ENCODE measurements around the gene SLC12A9.
A peak's percentile ranks its signal among the peaks of the same experiment; 100 is the strongest.

SLC12A9 gene

GRCh38 chr7:100864263-100864845 lies 11.8 kb downstream of the SLC12A9 start:
- DNase-seq (ENCODE audit: low read depth), result no peak

- no peak for DNase-seq (ENCODE audit: low read depth)
Observed at GRCh38 chr7:100865372-100865911, 12.9 kb downstream of the SLC12A9 start.

- no peak for DNase-seq (ENCODE audit: low read depth)
Observed at GRCh38 chr7:100865938-100866728, 13.6 kb downstream of the SLC12A9 start.

GRCh38 chr7:100866729-100867039 lies 14.2 kb downstream of the SLC12A9 start:
- no peak for DNase-seq (ENCODE audit: low read depth)

GRCh38 chr7:100867040-100867775 lies 14.7 kb downstream of the SLC12A9 start, which contains the start of gene TRIP6:
Gene TRIP6, plus strand, starts transcription at chr7:100867387. Its CDS starts 111 bp downstream, at chr7:100867498.
- DNase-seq (ENCODE audit: low read depth), result no peak

GRCh38 chr7:100867776-100868485 lies 15.4 kb downstream of the SLC12A9 start:
- DNase-seq (ENCODE audit: low read depth), result no peak

- no peak for DNase-seq (ENCODE audit: low read depth)
Observed at GRCh38 chr7:100873599-100874299, 21.2 kb downstream of the SLC12A9 start.

- no peak for DNase-seq (ENCODE audit: low read depth)
Observed at GRCh38 chr7:100874300-100874576, 21.7 kb downstream of the SLC12A9 start.

- peak; percentile 88 for DNase-seq (ENCODE audit: low read depth)
Observed at GRCh38 chr7:100874577-100875355, 22.3 kb downstream of the SLC12A9 start, which contains the start of gene SRRT. Gene SRRT, plus strand, starts transcription at chr7:100875103. Its CDS starts 488 bp downstream, at chr7:100875591.

- DNase-seq (ENCODE audit: low read depth), result no peak
Observed at GRCh38 chr7:100875356-100875751, 22.8 kb downstream of the SLC12A9 start.

- no peak for DNase-seq (ENCODE audit: low read depth)
Observed at GRCh38 chr7:100878013-100878412, 25.5 kb downstream of the SLC12A9 start.

GRCh38 chr7:100878685-100879084 lies 26.2 kb downstream of the SLC12A9 start:
- DNase-seq (ENCODE audit: low read depth), result no peak

- DNase-seq (ENCODE audit: low read depth), result no peak
Observed at GRCh38 chr7:100879685-100880261, 27.3 kb downstream of the SLC12A9 start.

GRCh38 chr7:100880645-100881044 lies 28.1 kb downstream of the SLC12A9 start:
- DNase-seq (ENCODE audit: low read depth), result no peak

GRCh38 chr7:100881136-100881535 lies 28.6 kb downstream of the SLC12A9 start:
- no peak for DNase-seq (ENCODE audit: low read depth)

GRCh38 chr7:100882201-100882600 lies 29.7 kb downstream of the SLC12A9 start:
- no peak for DNase-seq (ENCODE audit: low read depth)

- no peak for DNase-seq (ENCODE audit: low read depth)
Observed at GRCh38 chr7:100882785-100883526, 30.4 kb downstream of the SLC12A9 start.

- DNase-seq (ENCODE audit: low read depth), result no peak
Observed at GRCh38 chr7:100884736-100885439, 32.4 kb downstream of the SLC12A9 start.

Data from stimulated activated CD8-positive, alpha-beta memory T cell treated with anti-CD3 and anti-CD28 coated beads, Interleukin-15, amount 100 ng/mL, for 24 hours (primary cell).